Stimulated activated CD8-positive, alpha-beta memory T cell treated with anti-CD3 and anti-CD28 coated beads, Interleukin-4, amount 100 ng/mL, for 4 hours (primary cell): ENCODE results near the gene ADCY7.

Experiments used
- DNase-seq, 2 donors: peaks; one replicate each; pipeline ENCODE4 v3.0.0-alpha.2; 2020; ENCODE audit warnings: low read depth in 2 of 2, low spot score in 1 of 2

Gene ADCY7

DNA sequence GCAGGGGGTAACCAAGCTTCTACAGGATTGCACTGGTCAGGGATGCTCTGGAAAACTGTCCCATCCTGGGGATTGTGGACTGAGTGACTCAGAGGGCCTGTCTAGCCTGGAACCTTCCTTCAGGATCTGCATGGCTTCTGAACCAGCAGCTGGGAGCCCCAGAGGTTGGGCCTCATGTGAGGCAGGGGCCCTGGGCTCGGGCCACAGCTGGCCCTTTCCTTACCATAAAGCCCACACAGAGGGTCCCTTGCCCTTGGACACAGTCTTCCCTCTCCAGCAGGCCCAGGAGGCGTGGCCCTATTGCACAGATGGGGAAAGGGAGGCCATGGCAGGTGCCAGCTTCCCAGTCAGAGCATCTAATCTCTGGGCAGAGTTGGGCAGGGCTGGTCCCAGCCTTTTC lies 30.5 kb downstream of the ADCY7 start:
- DNase-seq = no peak

DNA sequence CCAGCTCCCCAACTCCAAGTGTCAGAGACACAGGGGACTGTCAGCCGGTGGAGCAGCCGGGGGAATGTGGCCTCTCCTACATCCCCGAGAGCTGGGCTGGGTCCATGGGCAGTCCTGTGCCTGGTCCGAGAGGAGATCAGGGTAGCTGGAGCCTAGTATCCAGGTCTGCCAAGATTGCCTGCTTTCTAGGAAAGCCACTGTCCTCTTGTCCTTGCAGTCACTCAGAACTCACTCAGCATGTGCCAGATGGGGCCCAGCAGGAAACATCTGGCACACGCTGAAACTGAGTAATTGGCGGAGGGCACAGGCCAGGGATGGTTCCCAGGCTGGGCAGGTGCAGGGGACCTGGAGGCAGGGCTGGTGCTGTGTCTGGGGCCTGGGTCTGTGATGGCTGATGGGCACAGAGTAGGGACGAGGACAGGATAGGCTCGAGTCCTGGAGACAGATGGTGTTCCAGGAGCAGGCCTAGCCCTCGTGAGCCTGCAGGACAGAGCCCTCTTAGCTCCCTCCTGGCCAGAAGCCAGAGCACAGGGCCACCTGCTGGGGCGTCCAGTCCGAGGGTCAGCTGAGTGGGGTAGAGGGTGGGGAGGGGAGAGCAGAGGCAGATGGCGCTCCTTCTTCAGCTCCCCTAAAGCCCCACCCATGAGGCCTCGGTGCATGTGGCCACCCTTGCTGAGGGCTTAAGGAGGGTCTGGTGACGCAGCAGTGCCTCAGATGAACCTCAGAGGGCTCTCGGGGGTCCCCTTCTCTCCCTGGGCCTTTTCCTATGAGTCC lies 31.1 kb downstream of the ADCY7 start:
- DNase-seq = no peak

GRCh38 chr16:50298075-50298460 lies 31.7 kb downstream of the ADCY7 start:
- no peak for DNase-seq

DNA sequence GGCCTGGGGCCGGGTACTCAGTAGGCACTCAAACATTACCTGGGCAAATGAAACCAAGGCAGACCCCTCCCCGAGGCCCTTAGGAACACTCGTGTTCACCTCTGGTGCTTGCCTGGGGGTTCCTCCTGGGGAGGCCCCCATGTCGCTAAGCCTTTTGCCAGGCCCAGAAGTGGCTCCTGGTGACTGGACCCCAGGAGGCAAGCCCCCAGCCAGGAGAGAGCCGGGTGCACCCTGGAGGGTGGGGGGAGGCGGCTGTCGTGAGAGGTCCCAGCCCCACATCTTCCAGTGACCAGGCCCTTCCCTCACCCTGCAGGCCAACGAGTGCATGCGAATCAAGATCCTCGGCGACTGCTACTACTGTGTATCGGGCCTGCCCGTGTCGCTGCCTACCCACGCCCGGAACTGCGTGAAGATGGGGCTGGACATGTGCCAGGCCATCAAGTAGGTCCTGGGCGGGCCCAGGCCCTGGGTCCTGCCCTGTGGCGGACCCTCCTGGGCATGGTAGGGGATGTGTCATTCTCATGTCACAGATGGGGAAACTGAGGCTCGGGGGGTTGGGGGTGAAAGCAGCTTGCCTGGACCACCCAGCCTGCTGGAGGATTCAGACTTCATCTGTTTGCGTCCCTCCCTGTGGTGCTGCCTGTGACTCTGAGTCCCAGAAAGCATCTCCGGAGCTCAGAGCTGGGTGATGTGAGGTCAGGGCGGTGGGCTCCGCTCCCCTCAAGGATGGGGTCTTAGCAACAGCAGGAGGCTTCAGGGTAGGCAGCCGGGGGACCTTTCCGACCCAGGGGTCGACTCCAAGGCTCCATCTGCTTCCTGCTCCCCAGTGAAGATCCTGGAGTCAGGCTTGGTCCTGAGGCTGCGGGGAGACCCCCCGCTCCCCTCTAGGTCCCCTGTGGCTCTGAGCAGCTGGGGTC lies 32.5 kb downstream of the ADCY7 start:
- DNase-seq = no peak

- DNase-seq = no peak
Observed at GRCh38 chr16:50299508-50300105, 33.3 kb downstream of the ADCY7 start.

GRCh38 chr16:50300942-50301625 lies 34.7 kb downstream of the ADCY7 start:
- DNase-seq = no peak

- no peak for DNase-seq
Observed at GRCh38 chr16:50301626-50302471, 35.5 kb downstream of the ADCY7 start.

DNA sequence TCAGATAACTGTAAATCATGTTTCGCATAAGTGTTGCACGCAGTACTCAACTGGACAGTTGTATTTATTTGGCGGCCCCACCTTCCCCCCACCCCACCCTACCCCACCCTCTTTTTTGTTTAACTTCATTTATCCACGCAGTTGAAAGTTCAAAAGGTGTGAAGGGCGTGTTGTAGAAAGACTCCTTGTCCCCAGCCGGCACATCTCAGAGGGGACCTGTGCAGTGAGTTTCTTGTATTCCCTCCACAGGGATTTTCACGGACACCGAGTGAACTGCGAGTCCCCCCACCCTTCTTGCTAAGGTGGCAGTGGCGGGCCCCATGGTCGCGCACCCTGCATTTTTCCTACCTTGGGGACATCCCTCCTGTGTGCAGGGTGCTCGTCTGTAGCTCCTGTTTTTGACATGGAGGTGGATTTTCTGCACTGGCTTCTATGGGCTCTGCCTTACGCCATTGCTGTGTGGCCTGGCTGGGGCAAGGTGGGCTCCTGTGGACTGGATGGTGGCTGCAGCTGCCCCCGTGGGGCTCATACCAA lies 36.2 kb downstream of the ADCY7 start:
- DNase-seq = no peak

DNA sequence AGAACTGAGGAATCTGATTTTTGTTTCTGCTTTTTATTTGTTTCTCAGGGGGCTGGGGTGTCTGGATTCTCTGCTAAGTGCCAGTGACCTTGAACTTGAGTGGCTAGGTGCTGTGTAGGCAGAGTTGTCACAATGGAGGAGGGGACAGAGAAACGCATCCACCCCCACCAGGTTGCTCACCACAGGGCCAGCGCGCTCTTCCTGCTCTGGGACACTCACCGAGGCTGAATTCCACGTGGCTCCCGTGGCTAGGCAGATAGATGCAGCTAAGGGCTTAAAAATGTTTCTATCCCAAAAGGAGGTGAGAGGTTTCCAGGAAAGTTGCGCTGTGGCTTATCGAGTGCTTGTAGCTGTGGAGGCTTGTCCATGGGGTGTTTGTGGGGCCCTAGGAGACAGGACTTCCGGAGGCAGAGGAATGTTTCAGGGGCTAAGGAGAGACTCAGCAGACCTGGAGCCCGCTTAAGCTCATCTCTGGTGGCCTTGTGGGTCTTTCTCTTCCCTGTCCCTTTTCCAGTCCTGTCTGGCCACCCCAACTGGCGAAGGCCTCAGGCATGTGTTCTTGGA lies 36.8 kb downstream of the ADCY7 start:
- no peak for DNase-seq

GRCh38 chr16:50303605-50304466 lies 37.5 kb downstream of the ADCY7 start:
- no peak for DNase-seq

DNA sequence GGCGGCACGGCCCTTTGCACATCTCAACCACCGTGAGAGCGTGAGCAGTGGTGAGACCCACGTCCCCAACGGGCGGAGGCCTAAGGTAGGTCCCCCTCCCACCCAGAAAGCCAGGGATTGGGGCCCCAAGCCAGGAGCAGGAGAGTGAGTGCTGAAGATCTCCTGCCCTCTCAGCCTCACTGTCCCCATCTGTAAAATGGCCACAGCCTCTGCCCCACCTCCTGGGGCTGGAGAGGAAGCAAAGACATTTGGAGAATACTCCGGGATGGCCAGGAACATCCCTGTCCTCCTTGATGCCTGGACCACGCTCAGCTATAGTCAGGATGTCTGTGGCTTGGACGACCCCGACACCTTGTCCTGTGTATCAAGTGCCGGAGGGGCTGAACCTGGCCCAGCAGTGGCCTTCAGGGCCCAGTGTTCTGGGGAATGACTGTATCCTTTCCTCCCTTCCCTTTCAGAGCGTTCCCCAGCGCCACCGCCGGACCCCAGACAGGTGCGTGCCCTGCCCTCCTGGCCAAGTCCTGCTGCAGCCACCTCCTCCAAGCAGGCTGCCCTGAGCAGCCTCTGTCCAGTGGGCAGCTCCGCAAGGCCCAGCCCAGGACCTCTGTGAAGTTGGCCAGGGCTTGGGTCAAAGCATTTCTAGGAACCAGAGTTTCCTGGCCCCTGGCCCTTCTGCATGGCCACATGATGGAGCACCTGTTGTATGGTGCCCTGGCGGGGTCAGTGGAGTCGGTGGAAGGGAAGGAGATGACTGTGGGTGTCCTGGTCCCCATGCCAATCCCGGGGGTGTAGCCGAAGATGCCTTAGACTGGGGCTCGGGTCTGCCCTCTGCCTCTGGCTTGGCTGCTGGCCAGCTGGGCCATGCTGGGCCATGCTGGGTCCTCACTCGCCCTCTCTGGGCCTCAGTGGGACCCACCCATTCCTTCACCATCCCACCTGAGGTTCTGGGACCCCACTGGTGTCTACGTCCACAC lies 38.4 kb downstream of the ADCY7 start:
- DNase-seq = no peak

GRCh38 chr16:50305441-50306061 lies 39.2 kb downstream of the ADCY7 start:
- no peak for DNase-seq

DNA sequence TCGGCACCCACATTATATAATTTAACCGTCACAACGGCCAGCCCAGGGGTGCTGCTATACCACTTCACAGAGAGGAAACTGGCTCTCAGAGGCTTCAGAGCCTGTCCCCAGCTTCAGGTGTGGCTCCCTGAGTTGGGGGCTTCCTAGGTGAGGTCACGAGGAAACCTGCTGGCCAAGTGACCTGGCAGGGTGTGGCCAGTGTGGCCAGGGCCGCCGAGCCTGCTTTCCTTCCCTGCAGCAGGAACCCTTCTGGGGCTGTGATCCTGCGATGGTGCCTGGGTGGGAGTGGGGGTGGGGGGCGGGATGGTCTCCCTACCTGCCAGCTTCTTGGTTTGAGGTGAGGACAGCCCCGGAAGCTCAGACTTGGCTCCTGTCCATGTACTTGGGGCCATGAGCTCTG lies 39.9 kb downstream of the ADCY7 start:
- DNase-seq = no peak

GRCh38 chr16:50308237-50308965 lies 42.0 kb downstream of the ADCY7 start:
- no peak for DNase-seq

DNA sequence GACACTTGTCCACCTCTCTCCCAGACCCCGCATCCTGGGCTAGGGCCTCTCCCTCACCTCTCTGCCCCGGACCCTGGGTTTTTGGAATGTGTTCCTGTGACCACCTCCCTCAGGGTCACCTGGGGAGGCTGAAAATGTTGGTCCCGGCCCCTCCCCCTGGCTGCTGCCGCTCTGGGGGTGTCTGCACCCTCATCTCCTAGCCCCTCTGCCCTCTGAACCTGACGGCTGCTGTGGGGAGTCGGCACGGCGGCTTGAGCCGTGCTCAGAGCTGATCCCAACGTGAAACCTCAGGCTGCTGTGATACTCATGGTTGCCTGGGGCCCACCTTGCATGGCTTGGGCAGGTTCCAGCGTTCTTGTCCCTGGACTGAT lies 42.8 kb downstream of the ADCY7 start:
- no peak for DNase-seq

DNA sequence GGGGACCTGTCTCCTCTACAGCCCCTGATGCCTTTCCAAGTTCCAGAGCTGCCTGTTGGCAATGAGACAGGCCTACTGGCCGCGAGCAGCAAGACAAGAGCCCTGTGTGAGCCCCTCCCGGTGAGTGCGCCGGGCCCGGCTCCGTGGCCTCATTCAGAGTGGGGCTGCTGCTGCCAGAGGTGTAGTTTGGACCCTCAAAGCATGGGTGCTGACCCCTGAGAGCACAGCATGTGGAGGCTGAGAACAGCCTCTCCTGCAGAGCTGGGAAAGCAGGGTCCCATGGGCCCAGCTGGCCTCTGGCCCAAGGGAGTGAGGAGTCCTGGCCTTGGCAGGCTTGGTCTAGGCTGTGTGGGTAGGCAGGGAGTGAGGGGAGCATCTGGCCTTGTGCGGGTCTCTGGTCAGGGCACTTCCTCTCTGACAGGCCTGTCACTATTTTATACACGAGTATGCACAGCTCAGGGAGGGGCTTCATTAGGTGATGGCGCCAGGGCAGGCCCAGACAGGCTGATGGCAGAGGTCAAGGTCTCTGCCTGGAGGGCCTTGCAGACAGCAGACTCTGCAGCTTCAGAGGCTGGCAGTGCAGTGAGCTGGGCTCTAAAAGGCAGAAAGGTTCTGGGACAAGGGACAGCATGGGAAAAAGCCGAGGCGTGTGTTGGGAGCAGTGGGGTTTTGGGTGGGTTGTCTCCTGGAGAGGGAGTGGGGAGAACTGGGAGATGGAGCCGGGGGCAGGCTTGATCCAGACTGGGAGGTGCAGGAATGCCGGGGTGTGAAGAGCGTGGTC lies 43.4 kb downstream of the ADCY7 start:
- DNase-seq = no peak
